DND-41 (cell line): Measurements from ENCODE around the gene KSR1.

Experiments used
- ATAC-seq: fragments of 200-7000 bp; cut with Tn5 transposase; 3 replicates; pipeline ENCODE4 v1.9.1; 2021; ENCODE audit warnings: low read depth; ENCODE audit not compliant: insufficient read depth
- DNase-seq: peaks from one replicate; pipeline ENCODE4 v3.0.0-alpha.2; 2020
- H2AFZ ChIP-seq: 2 replicates; pipeline ENCODE4 v1.6.0; 2012; ENCODE audit warnings: low read depth, low read length
- H3K27ac ChIP-seq: 2 replicates; pipeline ENCODE4 v1.5.1; 2012; ENCODE audit warnings: low read length, inconsistent platforms
- H3K27me3 ChIP-seq: fragments of 200-600 bp; sonication (generic); 2 replicates; pipeline ENCODE4 v1.6.0; 2012; ENCODE audit warnings: low read length, mild to moderate bottlenecking, inconsistent platforms; ENCODE audit not compliant: insufficient read depth, poor library complexity
- H3K36me3 ChIP-seq: 2 replicates; pipeline ENCODE4 v1.5.1; 2012; ENCODE audit warnings: low read length, inconsistent platforms; ENCODE audit not compliant: insufficient read depth
- H3K4me1 ChIP-seq: 2 replicates; pipeline ENCODE4 v1.5.1; 2012; ENCODE audit warnings: mild to moderate bottlenecking, low read length; ENCODE audit not compliant: insufficient read depth
- H3K4me2 ChIP-seq: 2 replicates; pipeline ENCODE4 v1.6.0; 2012; ENCODE audit warnings: mild to moderate bottlenecking, moderate library complexity, low read length, inconsistent platforms; ENCODE audit not compliant: insufficient read depth
- H3K4me3 ChIP-seq, 2 experiments: fragments of 200-600 bp in 1 of 2; shearing (Covaris generic) in 1 of 2; 2 replicates each; pipeline ENCODE4 v1.5.1; 2012 to 2016; ENCODE audit warnings: inconsistent platforms in 2 of 2, low read length in 2 of 2, mild to moderate bottlenecking in 2 of 2, low read depth in 1 of 2, moderate library complexity in 1 of 2
- H3K79me2 ChIP-seq: 2 replicates; pipeline ENCODE4 v1.6.0; 2012; ENCODE audit warnings: low read length, inconsistent platforms; ENCODE audit not compliant: insufficient read depth
- H3K9ac ChIP-seq: 2 replicates; pipeline ENCODE4 v1.6.0; 2012; ENCODE audit warnings: low read depth, mild to moderate bottlenecking, inconsistent platforms, low read length, moderate library complexity
- H3K9me3 ChIP-seq: 2 replicates; pipeline ENCODE4 v1.5.1; 2012; ENCODE audit warnings: low read length, moderate library complexity, mild to moderate bottlenecking, inconsistent platforms; ENCODE audit not compliant: insufficient read depth, severe bottlenecking
- H4K20me1 ChIP-seq: 2 replicates; pipeline ENCODE4 v1.6.0; 2012; ENCODE audit warnings: low read length; ENCODE audit not compliant: insufficient read depth
- CTCF ChIP-seq: IDR thresholded peaks from 2 replicates; pipeline ENCODE4 v1.5.1; 2012; ENCODE audit warnings: borderline replicate concordance, low read length, moderate library complexity, mild to moderate bottlenecking; ENCODE audit not compliant: poor library complexity, severe bottlenecking; ENCODE audit errors: extremely low read depth
- EZH2 ChIP-seq: IDR thresholded peaks from 3 replicates; pipeline ENCODE4 v1.6.1; 2012; ENCODE audit warnings: borderline replicate concordance, low read depth, mild to moderate bottlenecking, moderate library complexity, low read length, inconsistent platforms; ENCODE audit not compliant: severe bottlenecking

Gene KSR1

GRCh38 chr17:27538156-27538955 lies 82.1 kb downstream of the KSR1 start:
- no peak overlapping the region for H3K4me2 ChIP-seq
- no peak overlapping the region for H2AFZ ChIP-seq
- no peaks in the 10 kb centered on the region for H3K36me3 ChIP-seq
- H3K9ac ChIP-seq = no peak overlapping the region
- H3K27ac ChIP-seq = no peak overlapping the region
- no peaks in the 10 kb centered on the region for H3K4me1 ChIP-seq
- no peaks in the 10 kb centered on the region for H3K27me3 ChIP-seq
- peaks cover 20% of the 10 kb centered on the region for H4K20me1 ChIP-seq
- no peak overlapping the region for H3K4me3 ChIP-seq
- TF ChIP-seq CTCF (no peak), EZH2 (no peak)
- no peak for DNase-seq
- no peaks in the 10 kb centered on the region for H3K79me2 ChIP-seq
- ATAC-seq = no peak
- no peaks in the 10 kb centered on the region for H3K9me3 ChIP-seq

GRCh38 chr17:27539152-27539551 lies 82.9 kb downstream of the KSR1 start:
- Histone ChIP-seq H3K36me3 (no peaks in the 10 kb centered on the region), H3K4me1 (no peaks in the 10 kb centered on the region), H3K9ac (no peak overlapping the region), H4K20me1 (peaks cover 23% of the 10 kb centered on the region), H3K4me2 (no peak overlapping the region), H3K27ac (no peak overlapping the region), H3K4me3 (no peak overlapping the region), H3K27me3 (no peaks in the 10 kb centered on the region), H3K79me2 (no peaks in the 10 kb centered on the region), H2AFZ (no peak overlapping the region), H3K9me3 (no peaks in the 10 kb centered on the region)
- ATAC-seq (no peak), DNase-seq (no peak)
- TF ChIP-seq CTCF = no peak
- no peak for TF ChIP-seq EZH2

- Histone ChIP-seq H3K4me2 (no peak overlapping the region), H3K4me1 (peaks cover 5% of the 10 kb centered on the region), H3K9ac (no peak overlapping the region), H3K4me3 (no peak overlapping the region), H3K79me2 (no peaks in the 10 kb centered on the region), H3K36me3 (no peaks in the 10 kb centered on the region), H3K27me3 (no peaks in the 10 kb centered on the region), H2AFZ (no peak overlapping the region), H3K9me3 (no peaks in the 10 kb centered on the region), H3K27ac (no peak overlapping the region), H4K20me1 (peaks cover 28% of the 10 kb centered on the region)
- DNase-seq (no peak), ATAC-seq (no peak)
- TF ChIP-seq EZH2 = no peak
Observed at GRCh38 chr17:27539794-27540317, 83.6 kb downstream of the KSR1 start.

- no peak for ATAC-seq
- Histone ChIP-seq H3K4me2 (no peak overlapping the region), H3K4me1 (peaks cover 12% of the 10 kb centered on the region), H3K9me3 (no peaks in the 10 kb centered on the region), H3K9ac (no peak overlapping the region), H2AFZ (no peak overlapping the region), H3K79me2 (no peaks in the 10 kb centered on the region), H3K4me3 (no peak overlapping the region), H4K20me1 (peaks cover 32% of the 10 kb centered on the region), H3K27me3 (no peaks in the 10 kb centered on the region), H3K36me3 (no peaks in the 10 kb centered on the region), H3K27ac (no peak overlapping the region)
- no peak for DNase-seq
- TF ChIP-seq EZH2 = no peak
- no peak for TF ChIP-seq CTCF
Observed at GRCh38 chr17:27540318-27541101, 84.3 kb downstream of the KSR1 start.
